ENCODE data around the gene ASIC5. TPM values are rescaled to one million over a fixed set of nuclear protein-coding genes. Genes with fewer than 3 reads are reported as not detected.
"Not testable (repeated sequence)": the region's sequence is repeated elsewhere in the genome, so short reads cannot be mapped to it uniquely, and the experiment has no call there.

ASIC5 gene
- total and polyA plus RNA-seq, 11 donors = not detected

GRCh38 chr4:155899891-155900290, 33.8 kb upstream of the ASIC5 start:
- no peak for DNase-seq
- Histone ChIP-seq H3K36me3 (no peaks in the 10 kb centered on the region), H3K4me1 (peaks cover 0 to 9% (median 0%) of the 10 kb centered on the region in 12 donors), H3K27ac (peak overlapping the region in 2 of 12 donors; percentile 24 to 57), H3K4me3 (no peak overlapping the region), H3K9me3 (peaks cover 0 to 14% (median 0%) of the 10 kb centered on the region in 12 donors), H3K27me3 (no peaks in the 10 kb centered on the region)
- WGBS, 4 donors = 6 to 16% (median 14%) methylated on average over 3 of the region's 3 CpGs
- no peak for TF ChIP-seq POLR2A (IDR thresholded peaks at IDR 0.05)
- no peak for TF ChIP-seq CTCF (IDR thresholded peaks at IDR 0.05)
- ATAC-seq = no peak
- intact Hi-C loops (cut with DNase I) = no loop called here

- ATAC-seq; H3K27me3 ChIP-seq; H3K4me3 ChIP-seq; intact Hi-C loops (cut with DNase I); H3K36me3 ChIP-seq; DNase-seq; H3K4me1 ChIP-seq; H3K27ac ChIP-seq: not testable (repeated sequence)
- WGBS, 4 donors = 72 to 78% (median 74%) methylated on average over 2 of the region's 2 CpGs
- H3K9me3 ChIP-seq = peaks cover 0 to 14% (median 0%) of the 10 kb centered on the region in 12 donors
These were observed 32.3 kb upstream of the ASIC5 start for GRCh38 chr4:155898371-155898770.

- intact Hi-C loops (cut with DNase I) = no loop called here
- WGBS, 4 donors = 65 to 76% (median 73%) methylated on average over 3 of the region's 3 CpGs
- TF ChIP-seq POLR2A (IDR thresholded peaks at IDR 0.05) (no peak), CTCF (IDR thresholded peaks at IDR 0.05) (no peak)
- Histone ChIP-seq H3K27me3 (no peaks in the 10 kb centered on the region), H3K9me3 (peaks cover 0 to 10% (median 0%) of the 10 kb centered on the region in 12 donors), H3K4me1 (peaks cover 0 to 16% (median 0%) of the 10 kb centered on the region in 12 donors), H3K36me3 (no peaks in the 10 kb centered on the region), H3K27ac (no peak overlapping the region), H3K4me3 (no peak overlapping the region)
- no peak for DNase-seq
- ATAC-seq = no peak
These were observed 25.0 kb upstream of the ASIC5 start for GRCh38 chr4:155891058-155891457.

- peaks cover 0 to 10% (median 0%) of the 10 kb centered on the region in 12 donors for H3K9me3 ChIP-seq
- H3K4me3 ChIP-seq = no peak overlapping the region
These were observed 23.9 kb upstream of the ASIC5 start for GRCh38 chr4:155889946-155890345.

More at GRCh38 chr4:155889946-155890345, 23.9 kb upstream of the ASIC5 start:
- WGBS, 4 donors = 71 to 83% (median 79%) methylated on average over 2 of the region's 2 CpGs
- H3K27ac ChIP-seq = peak overlapping the region in 1 of 12 donors; percentile 61
- no peak for TF ChIP-seq CTCF (IDR thresholded peaks at IDR 0.05)
- TF ChIP-seq POLR2A (IDR thresholded peaks at IDR 0.05) = no peak
- no peaks in the 10 kb centered on the region for H3K27me3 ChIP-seq
- intact Hi-C loops (cut with DNase I) = no loop called here
- peaks cover 0 to 16% (median 0%) of the 10 kb centered on the region in 12 donors for H3K4me1 ChIP-seq
- ATAC-seq (no peak), DNase-seq (no peak)
- H3K36me3 ChIP-seq = no peaks in the 10 kb centered on the region

Measured in heart left ventricle (tissue), 16 donors.